Adrenal gland (tissue), 12 donors: Measurements from ENCODE around the gene RBM33. TPM values are rescaled to one million over a fixed set of nuclear protein-coding genes. Genes with fewer than 3 reads are reported as not detected.

Experiments
- DNase-seq, 7 donors: peaks; one replicate each; pipeline ENCODE4 v3.0.0-alpha.2; 2019 to 2020
- H3K27ac ChIP-seq, 5 donors: fragments of 200-600 bp; sonication (generic) in 4 of 5; 1 replicate in 3 of 5; 2 replicates in 2 of 5; pipeline versions ENCODE4 v1.5.1 to v1.8.0; 2016 to 2020; ENCODE audit warnings: mild to moderate bottlenecking in 1 of 5
- H3K27me3 ChIP-seq: fragments of 200-600 bp; 2 replicates; pipeline ENCODE4 v1.8.0; 2021
- H3K36me3 ChIP-seq, 2 donors: fragments of 200-600 bp; replicated peaks in 1 of 2; 1 replicate in 1 of 2; 2 replicates in 1 of 2; pipeline versions ENCODE4 v1.5.1 to v1.8.0; 2018 to 2022
- H3K4me1 ChIP-seq, 2 donors: fragments of 200-600 bp; replicated peaks in 1 of 2; 1 replicate in 1 of 2; 2 replicates in 1 of 2; pipeline versions ENCODE4 v1.5.1 to v1.8.0; 2018 to 2021
- H3K4me3 ChIP-seq, 4 donors: fragments of 200-600 bp; sonication (generic) in 3 of 4; one replicate each; pipeline ENCODE4 v1.5.1; 2016 to 2018
- H3K9me3 ChIP-seq, 3 donors: fragments of 200-600 bp; sonication (generic) in 1 of 3; replicated peaks in 1 of 3; 1 replicate in 2 of 3; 2 replicates in 1 of 3; pipeline versions ENCODE4 v1.5.1 to v1.8.0; 2016 to 2021
- CTCF ChIP-seq, 6 experiments: fragments of 450-650 bp in 4 of 6; fragments of 200-600 bp in 2 of 6; sonication (generic) in 1 of 6; IDR thresholded peaks; 1 replicate in 5 of 6; 2 replicates in 1 of 6; pipeline versions ENCODE4 v1.5.1 to v1.8.0; 2016 to 2021; ENCODE audit warnings: antibody characterized with exemption in 6 of 6, mild to moderate bottlenecking in 2 of 6, moderate library complexity in 1 of 6
- POLR2A ChIP-seq, 2 donors: fragments of 450-650 bp; IDR thresholded peaks; one replicate each; pipeline ENCODE4 v1.6.1; 2017; ENCODE audit warnings: antibody characterized with exemption in 2 of 2, mild to moderate bottlenecking in 2 of 2, moderate library complexity in 1 of 2
- WGBS, 4 donors: extraction: QIAGEN DNeasy Blood & Tissue Kit in 2 of 4; methylation state at CpG; one replicate each; pipeline versions ENCODE4 v1.1.5 to v1.1.7; 2013 to 2017; 5-methylcytosine and 5-hydroxymethylcytosine counted together
- intact Hi-C, 2 donors: fragments of 100-400 bp; cut with DNase I; formaldehyde crosslinking; loops; one replicate each; pipeline versions ENCODE4 v1.14.1 to v1.15.0; 2022 to 2023
- polyA plus RNA-seq, 3 donors: library from polyadenylated mRNA; stranded (reverse); fragments of 200-250 nt in 2 of 3; fragments of 350-450 nt in 1 of 3; fragmentation: Illumina TruSeq in 1 of 3; extraction: RNeasy Lipid Tissue Mini Kit (QIAGEN cat#74804) in 1 of 3; gene quantifications; one replicate each; pipeline ENCODE4 v1.2.3, GENCODE V29; 2013 to 2014
- total RNA-seq, 9 donors: library from RNA; depleted of rRNA in 4 of 9; stranded (reverse); fragments of >200 nt in 4 of 9; fragments of 120-200 nt in 1 of 9; fragmentation: NEBNext Ultra II Directional in 1 of 9; extraction: Animal tissue kit (Norgen Biotek cat#: 25700) in 1 of 9; gene quantifications; one replicate each; pipeline versions ENCODE4 v1.1.0 to v1.2.4, GENCODE V29; 2013 to 2023
- donor health status: healthy with polysubstance abuse.
- donor health status: Bipolar disorder and iron deficiency.
- donor health status: DM: yes; HTN: yes; CAD: no.
- donor health status: DM: no; HTN: no; CAD: no.
- donor health status: DM: no; HTN: no; CAD: no.
- donor health status: DM: yes; HTN: yes; CAD: no.

Gene RBM33
- total and polyA plus RNA-seq, 12 donors, result 10.3 to 57.1 (median 36.9) TPM

- TF ChIP-seq POLR2A (IDR thresholded peaks at IDR 0.05), result no peak
- TF ChIP-seq CTCF (IDR thresholded peaks at IDR 0.05), result no peak
- no peak overlapping the region for H3K4me3 ChIP-seq
- intact Hi-C loops, result loop anchor here (10.0 kb wide), 2 partner anchors 744 to 804 kb away; no protein-coding TSS in a partner anchor
- DNase-seq, result no peak
- 89 to 94% (median 90%) methylated on average over 9 to 11 of the region's 11 CpGs for WGBS, 4 donors
- no peak overlapping the region for H3K27ac ChIP-seq
- peaks cover 21% of the 10 kb centered on the region for H3K27me3 ChIP-seq
- no peaks in the 10 kb centered on the region for H3K36me3 ChIP-seq
- no peaks in the 10 kb centered on the region for H3K9me3 ChIP-seq
- H3K4me1 ChIP-seq, result peaks cover 7% of the 10 kb centered on the region in 2 donors
Measured at GRCh38 chr7:155800301-155800700, 155.8 kb downstream of the RBM33 start.

GRCh38 chr7:155800741-155801267, 156.3 kb downstream of the RBM33 start:
- Histone ChIP-seq H3K27ac (no peak overlapping the region), H3K36me3 (no peaks in the 10 kb centered on the region), H3K4me3 (no peak overlapping the region), H3K4me1 (peaks cover 7 to 11% of the 10 kb centered on the region in 2 donors), H3K27me3 (peaks cover 16% of the 10 kb centered on the region), H3K9me3 (no peaks in the 10 kb centered on the region)
- intact Hi-C loops, result loop anchor here (10.0 kb wide), 2 partner anchors 744 to 804 kb away; no protein-coding TSS in a partner anchor
- no peak for TF ChIP-seq POLR2A (IDR thresholded peaks at IDR 0.05)
- TF ChIP-seq CTCF (IDR thresholded peaks at IDR 0.05), result no peak
- DNase-seq, result no peak
- WGBS, 4 donors, result 83 to 90% (median 88%) methylated on average over 13 to 16 of the region's 16 CpGs

- WGBS, 4 donors, result 50 to 58% (median 55%) methylated on average over 6 of the region's 6 CpGs
- Histone ChIP-seq H3K4me1 (peaks cover 0 to 14% of the 10 kb centered on the region in 2 donors), H3K9me3 (no peaks in the 10 kb centered on the region), H3K27ac (no peak overlapping the region), H3K36me3 (no peaks in the 10 kb centered on the region), H3K4me3 (no peak overlapping the region), H3K27me3 (peaks cover 6% of the 10 kb centered on the region)
- intact Hi-C loops, result loop anchor here (10.0 kb wide), 2 partner anchors 743 to 803 kb away; no protein-coding TSS in a partner anchor
- TF ChIP-seq CTCF (IDR thresholded peaks at IDR 0.05) (no peak), POLR2A (IDR thresholded peaks at IDR 0.05) (no peak)
- peak in 1 of 7 donors; percentile 4 for DNase-seq
Measured at GRCh38 chr7:155802291-155802690, 157.8 kb downstream of the RBM33 start.

DNA sequence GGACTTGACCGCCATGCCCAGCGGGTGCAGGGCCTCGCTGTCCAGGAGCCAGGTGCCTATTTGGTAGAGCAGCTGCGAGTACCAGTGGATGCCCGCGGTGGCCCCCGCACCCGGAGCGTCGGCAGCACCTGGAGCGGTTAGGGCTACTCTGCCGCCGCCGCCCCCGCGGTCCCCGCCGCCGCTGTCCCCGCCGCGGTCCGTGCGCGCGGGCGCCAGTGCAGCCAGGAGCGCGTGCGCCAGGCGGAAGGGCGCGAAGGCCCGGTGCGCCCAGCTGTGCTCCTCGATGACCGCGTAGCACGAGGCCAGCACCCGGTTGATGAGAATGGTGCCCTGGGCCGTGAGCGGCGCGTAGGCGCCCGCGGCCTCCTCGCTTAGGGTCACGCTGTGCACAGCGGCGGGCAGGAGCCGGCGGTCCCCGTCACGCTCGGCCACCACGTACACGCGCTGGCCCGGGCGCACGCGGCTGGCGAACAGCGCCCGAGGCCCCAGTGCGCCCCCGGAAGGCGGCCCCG, 158.5 kb downstream of the RBM33 start:
- Histone ChIP-seq H3K4me1 (peaks cover 0 to 14% of the 10 kb centered on the region in 2 donors), H3K27me3 (peaks cover 6% of the 10 kb centered on the region), H3K9me3 (no peaks in the 10 kb centered on the region), H3K4me3 (no peak overlapping the region), H3K36me3 (no peaks in the 10 kb centered on the region), H3K27ac (no peak overlapping the region)
- 41 to 75% (median 53%) methylated on average over 25 to 70 of the region's 70 CpGs for WGBS, 4 donors
- intact Hi-C loops, result loop anchor here (10.0 kb wide), 2 partner anchors 742 to 802 kb away; no protein-coding TSS in a partner anchor
- TF ChIP-seq POLR2A (IDR thresholded peaks at IDR 0.05) (no peak), CTCF (IDR thresholded peaks at IDR 0.05) (no peak)
- DNase-seq, result no peak
